ENCODE data around the gene ERF. TPM values are rescaled to one million over a fixed set of nuclear protein-coding genes. Genes with fewer than 3 reads are reported as not detected.

Gene ERF
- total RNA-seq, 1 experiment from 2014 or later = 79.1 TPM

- Histone ChIP-seq H3K4me1 (replicated peaks; ENCODE audit: insufficient read depth) (peaks cover 15% of the 10 kb centered on the region), H3K4me3 (no peak overlapping the region), H2AFZ (no peak overlapping the region), H4K20me1 (ENCODE audit: insufficient read depth) (no peaks in the 10 kb centered on the region; the same call in 1 of the 2 replicates), H3F3A (ENCODE audit: insufficient read depth, low read depth) (peaks cover 14% of the 10 kb centered on the region; the same call in 1 of the 2 replicates), H3K36me3 (ENCODE audit: low read depth) (no peaks in the 10 kb centered on the region; the same call in 1 of the 2 replicates), H3K79me2 (ENCODE audit: low read depth) (peaks cover 19% of the 10 kb centered on the region), H3K9me3 (ENCODE audit: insufficient read depth, low read depth) (no peaks in the 10 kb centered on the region), H3K9me2 (ENCODE audit: insufficient read depth) (no peaks in the 10 kb centered on the region), H3K4me2 (no peak overlapping the region), H3K27ac (no peak overlapping the region), H3K27me3 (ENCODE audit: insufficient read depth, low read depth) (no peaks in the 10 kb centered on the region)
- CTCF ChIA-PET = interaction anchor here (0.6 kb wide), 1 partner anchor 7 kb away, joined by 5 read pairs; no protein-coding TSS in a partner anchor
- no TSS peak for BruUV-seq (replicated peaks)
- TF ChIP-seq EZH2 (IDR thresholded peaks at IDR 0.05; ENCODE audit: low read depth) = no peak
- no peak for TF ChIP-seq CTCF (conservative IDR thresholded peaks at IDR 0.05)
- POLR2A ChIA-PET (ENCODE audit: unreplicated experiment) = no interaction called here
- DNase-seq = no peak
- intact Hi-C loops (cut with micrococcal nuclease; ENCODE audit: unreplicated experiment) = no loop called here
These were observed 19.2 kb upstream of the ERF start for GRCh38 chr19:42274065-42274682.

- TF ChIP-seq CTCF (conservative IDR thresholded peaks at IDR 0.05) (no peak), EZH2 (IDR thresholded peaks at IDR 0.05; ENCODE audit: low read depth) (no peak)
- no peaks in the 10 kb centered on the region for H3K9me2 ChIP-seq (ENCODE audit: insufficient read depth)
- BruUV-seq (replicated peaks) = no TSS peak
- no peak overlapping the region for H3K27ac ChIP-seq
- H3K79me2 ChIP-seq (ENCODE audit: low read depth) = peaks cover 19% of the 10 kb centered on the region
- no peaks in the 10 kb centered on the region for H3K27me3 ChIP-seq (ENCODE audit: insufficient read depth, low read depth)
- ChIA-PET CTCF (interaction anchor here (0.6 kb wide), 1 partner anchor 8 kb away, joined by 5 read pairs; no protein-coding TSS in a partner anchor), POLR2A (ENCODE audit: unreplicated experiment) (no interaction called here)
- H3K4me2 ChIP-seq = no peak overlapping the region
- H3K36me3 ChIP-seq (ENCODE audit: low read depth) = no peaks in the 10 kb centered on the region; the same call in 1 of the 2 replicates
- intact Hi-C loops (cut with micrococcal nuclease; ENCODE audit: unreplicated experiment) = no loop called here
- H3F3A ChIP-seq (ENCODE audit: insufficient read depth, low read depth) = peaks cover 7% of the 10 kb centered on the region; the same call in 1 of the 2 replicates
- H3K9me3 ChIP-seq (ENCODE audit: insufficient read depth, low read depth) = no peaks in the 10 kb centered on the region
- peaks cover 13% of the 10 kb centered on the region for H3K4me1 ChIP-seq (replicated peaks; ENCODE audit: insufficient read depth)
- H2AFZ ChIP-seq = no peak overlapping the region
- no peaks in the 10 kb centered on the region; the same call in 1 of the 2 replicates for H4K20me1 ChIP-seq (ENCODE audit: insufficient read depth)
- no peak overlapping the region for H3K4me3 ChIP-seq
- no peak for DNase-seq
These were observed 18.6 kb upstream of the ERF start for GRCh38 chr19:42273407-42274064.

- H3F3A ChIP-seq (ENCODE audit: insufficient read depth, low read depth) = peaks cover 6% of the 10 kb centered on the region; the same call in 1 of the 2 replicates
- peaks cover 13% of the 10 kb centered on the region for H3K4me1 ChIP-seq (replicated peaks; ENCODE audit: insufficient read depth)
- CTCF ChIA-PET = no interaction called here
- no peaks in the 10 kb centered on the region; the same call in 1 of the 2 replicates for H3K36me3 ChIP-seq (ENCODE audit: low read depth)
- no peak overlapping the region for H3K27ac ChIP-seq
- TF ChIP-seq EZH2 (IDR thresholded peaks at IDR 0.05; ENCODE audit: low read depth) (no peak), CTCF (conservative IDR thresholded peaks at IDR 0.05) (no peak)
- no peaks in the 10 kb centered on the region for H3K27me3 ChIP-seq (ENCODE audit: insufficient read depth, low read depth)
- H3K4me2 ChIP-seq = no peak overlapping the region
- no TSS peak for BruUV-seq (replicated peaks)
- DNase-seq = no peak
- intact Hi-C loops (cut with micrococcal nuclease; ENCODE audit: unreplicated experiment) = no loop called here
- no peaks in the 10 kb centered on the region for H3K9me2 ChIP-seq (ENCODE audit: insufficient read depth)
- H3K9me3 ChIP-seq (ENCODE audit: insufficient read depth, low read depth) = no peaks in the 10 kb centered on the region
- H3K79me2 ChIP-seq (ENCODE audit: low read depth) = peaks cover 19% of the 10 kb centered on the region
- POLR2A ChIA-PET (ENCODE audit: unreplicated experiment) = no interaction called here
- H3K4me3 ChIP-seq = no peak overlapping the region
- H4K20me1 ChIP-seq (ENCODE audit: insufficient read depth) = no peaks in the 10 kb centered on the region; the same call in 1 of the 2 replicates
- H2AFZ ChIP-seq = no peak overlapping the region
These were observed 18.1 kb upstream of the ERF start for GRCh38 chr19:42272989-42273406.

All from PC-9 (cell line).